Measurements from ENCODE around the gene H6PD.

The H6PD gene

DNA sequence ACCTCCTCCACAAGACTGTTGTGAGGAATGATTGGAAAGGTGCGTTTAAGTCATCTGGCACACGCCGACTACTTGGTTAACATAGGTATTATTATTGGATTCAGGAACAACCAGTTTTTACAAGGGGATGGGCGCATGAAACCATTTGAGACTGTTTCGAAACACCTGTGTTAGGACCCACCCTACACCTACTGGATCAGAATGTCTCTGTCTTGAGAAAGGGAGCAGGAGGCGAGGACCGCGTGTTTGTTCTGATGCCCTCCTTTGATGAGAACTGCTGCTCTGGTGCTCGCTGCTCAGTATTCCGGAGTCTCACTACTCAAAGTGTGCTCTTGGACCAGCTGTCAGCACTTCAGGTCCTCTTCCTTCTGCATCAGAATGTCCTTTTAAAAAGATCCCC is 7.3 kb downstream of the H6PD start:
- no peak for DNase-seq

DNA sequence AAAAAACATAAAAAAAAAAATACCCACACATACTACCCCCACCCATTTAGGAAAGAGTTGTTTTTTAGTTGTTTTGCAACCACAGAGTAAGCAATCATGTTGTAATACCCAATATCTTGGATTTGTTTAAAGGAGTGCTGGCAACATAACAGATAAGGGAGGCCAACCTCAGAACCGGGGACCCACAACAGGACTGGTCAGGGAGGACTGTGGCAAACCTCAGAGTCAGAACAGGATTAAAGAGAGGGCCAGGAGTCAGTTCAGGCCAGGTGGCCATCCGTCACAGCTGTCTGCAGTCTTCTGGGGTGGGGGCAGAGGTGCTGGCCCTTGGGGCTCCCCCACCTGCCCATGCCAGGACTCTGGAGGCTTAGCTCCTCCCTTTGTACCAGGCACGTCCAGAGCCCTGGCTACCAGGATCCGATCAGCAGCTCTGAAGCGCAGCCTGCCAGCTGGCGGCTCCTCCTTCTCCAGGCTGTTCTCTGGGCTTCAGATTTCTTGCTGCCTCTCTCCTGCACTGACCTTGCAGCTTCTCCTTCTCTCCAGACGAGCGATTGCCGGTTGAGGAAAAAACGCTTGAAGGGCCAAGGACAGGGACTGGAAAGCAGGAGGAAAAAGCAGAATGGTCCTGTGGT is 7.9 kb downstream of the H6PD start:
- DNase-seq: peak; percentile 2

DNA sequence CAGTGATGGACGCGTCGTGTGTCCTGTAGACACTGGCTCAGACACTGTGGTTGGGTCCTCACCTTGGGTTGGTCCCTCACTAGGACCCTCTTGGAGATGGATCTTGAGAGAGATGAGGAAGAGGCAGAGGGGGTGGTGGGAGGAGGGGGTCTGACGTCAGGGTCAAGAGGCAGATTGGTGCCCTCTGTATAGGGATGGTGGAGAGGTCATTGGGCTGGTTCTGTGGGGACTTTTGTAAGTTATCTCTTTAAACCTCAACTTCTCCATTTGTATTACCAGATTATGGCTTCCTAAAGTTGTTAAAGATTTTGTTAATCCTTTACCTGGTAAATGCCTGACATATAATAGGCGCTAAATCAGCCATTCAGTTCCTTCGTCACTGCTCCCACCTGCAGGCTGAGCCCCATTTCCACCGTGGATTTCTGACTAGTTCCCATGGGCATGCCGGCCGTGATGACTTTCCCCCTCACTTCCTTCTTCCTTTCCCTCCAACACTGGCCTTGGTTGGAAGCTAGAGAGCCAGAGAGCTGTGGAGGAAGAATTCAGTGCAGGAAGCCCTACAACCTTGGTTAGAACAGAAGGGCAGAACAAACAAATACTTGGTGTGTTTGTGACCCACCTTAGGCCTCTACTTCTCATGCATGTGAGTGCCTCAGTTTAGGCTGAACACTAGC is 8.6 kb downstream of the H6PD start:
- DNase-seq: peak; percentile 12

DNA sequence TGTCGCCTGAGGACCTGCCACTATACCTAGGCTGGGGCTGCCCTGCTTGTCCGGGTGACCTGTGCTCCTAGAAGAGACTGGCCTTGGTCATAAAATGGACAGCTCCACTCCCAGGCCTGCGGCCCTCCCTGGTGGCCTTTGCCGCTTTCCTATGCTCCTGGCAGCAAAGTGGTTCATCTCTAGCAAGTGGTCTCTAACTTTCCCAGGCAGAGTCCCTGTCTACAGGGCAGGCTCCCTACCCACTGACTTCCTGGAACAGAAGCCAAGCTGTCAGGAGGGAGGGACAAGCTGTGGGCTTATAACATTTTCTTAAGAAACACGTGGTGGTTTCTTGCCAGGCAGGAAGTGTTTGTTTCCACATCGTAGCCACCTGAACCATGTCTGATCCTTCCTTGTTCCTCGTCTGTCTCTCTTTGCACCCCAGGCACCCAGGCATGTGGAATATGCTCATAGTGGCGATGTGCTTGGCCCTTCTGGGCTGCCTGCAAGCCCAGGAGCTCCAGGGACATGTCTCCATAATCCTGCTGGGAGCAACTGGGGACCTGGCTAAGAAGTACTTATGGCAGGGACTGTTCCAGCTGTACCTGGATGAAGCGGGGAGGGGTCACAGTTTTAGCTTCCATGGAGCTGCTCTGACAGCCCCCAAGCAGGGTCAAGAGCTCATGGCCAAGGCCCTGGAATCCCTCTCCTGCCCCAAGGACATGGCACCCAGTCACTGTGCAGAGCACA is 10.1 kb downstream of the H6PD start:
- DNase-seq: no peak

DNA sequence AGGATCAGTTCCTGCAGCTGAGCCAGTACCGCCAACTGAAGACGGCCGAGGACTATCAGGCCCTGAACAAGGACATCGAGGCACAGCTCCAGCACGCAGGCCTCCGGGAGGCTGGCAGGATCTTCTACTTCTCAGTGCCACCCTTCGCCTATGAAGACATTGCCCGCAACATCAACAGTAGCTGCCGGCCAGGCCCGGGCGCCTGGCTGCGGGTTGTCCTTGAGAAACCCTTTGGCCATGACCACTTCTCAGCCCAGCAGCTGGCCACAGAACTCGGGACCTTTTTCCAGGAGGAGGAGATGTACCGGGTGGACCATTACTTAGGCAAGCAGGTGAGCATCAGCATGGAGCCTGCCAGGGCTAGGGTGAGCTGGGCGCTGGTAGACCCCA is 10.7 kb downstream of the H6PD start:
- no peak for DNase-seq

DNA sequence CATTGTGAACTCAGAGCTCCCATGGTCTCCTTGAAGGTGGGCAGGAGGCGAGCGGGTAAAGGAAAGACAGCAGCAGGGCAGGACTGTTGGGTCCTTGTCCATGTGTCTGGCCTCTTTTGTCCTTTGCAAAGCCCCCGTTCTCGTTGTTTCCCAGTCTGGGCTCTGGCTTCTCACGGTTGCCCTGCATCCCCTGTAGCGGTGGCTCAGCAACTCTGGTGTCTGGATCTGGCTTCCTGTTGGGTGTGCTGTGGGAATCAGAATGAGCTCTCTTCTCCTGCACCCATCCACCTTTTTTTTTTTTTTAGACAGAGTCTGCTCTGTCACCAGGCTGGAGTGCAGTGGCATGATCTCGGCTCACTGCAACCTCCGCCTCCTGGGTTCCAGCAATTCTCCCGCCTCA is 11.1 kb downstream of the H6PD start:
- no peak for DNase-seq

DNA sequence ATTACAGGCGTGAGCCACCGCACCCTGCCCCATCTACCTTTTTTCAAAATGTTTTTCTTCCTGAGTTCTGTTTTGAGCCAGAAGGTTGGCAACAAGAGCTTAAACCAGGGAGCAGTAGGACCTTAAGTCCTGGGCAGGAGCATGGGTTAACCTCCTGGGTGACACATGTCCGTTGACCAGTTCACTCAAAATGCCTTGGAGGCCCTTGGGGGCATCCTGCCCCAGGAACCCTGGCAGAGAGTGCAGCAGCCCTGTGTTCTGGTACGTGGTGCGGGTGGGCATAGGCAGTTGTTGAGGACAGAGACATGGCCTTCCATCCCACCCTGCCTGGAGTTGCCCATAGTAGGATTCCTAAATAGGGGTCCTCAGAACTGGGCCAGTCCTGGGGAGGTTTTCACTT is 11.6 kb downstream of the H6PD start:
- DNase-seq: no peak

DNA sequence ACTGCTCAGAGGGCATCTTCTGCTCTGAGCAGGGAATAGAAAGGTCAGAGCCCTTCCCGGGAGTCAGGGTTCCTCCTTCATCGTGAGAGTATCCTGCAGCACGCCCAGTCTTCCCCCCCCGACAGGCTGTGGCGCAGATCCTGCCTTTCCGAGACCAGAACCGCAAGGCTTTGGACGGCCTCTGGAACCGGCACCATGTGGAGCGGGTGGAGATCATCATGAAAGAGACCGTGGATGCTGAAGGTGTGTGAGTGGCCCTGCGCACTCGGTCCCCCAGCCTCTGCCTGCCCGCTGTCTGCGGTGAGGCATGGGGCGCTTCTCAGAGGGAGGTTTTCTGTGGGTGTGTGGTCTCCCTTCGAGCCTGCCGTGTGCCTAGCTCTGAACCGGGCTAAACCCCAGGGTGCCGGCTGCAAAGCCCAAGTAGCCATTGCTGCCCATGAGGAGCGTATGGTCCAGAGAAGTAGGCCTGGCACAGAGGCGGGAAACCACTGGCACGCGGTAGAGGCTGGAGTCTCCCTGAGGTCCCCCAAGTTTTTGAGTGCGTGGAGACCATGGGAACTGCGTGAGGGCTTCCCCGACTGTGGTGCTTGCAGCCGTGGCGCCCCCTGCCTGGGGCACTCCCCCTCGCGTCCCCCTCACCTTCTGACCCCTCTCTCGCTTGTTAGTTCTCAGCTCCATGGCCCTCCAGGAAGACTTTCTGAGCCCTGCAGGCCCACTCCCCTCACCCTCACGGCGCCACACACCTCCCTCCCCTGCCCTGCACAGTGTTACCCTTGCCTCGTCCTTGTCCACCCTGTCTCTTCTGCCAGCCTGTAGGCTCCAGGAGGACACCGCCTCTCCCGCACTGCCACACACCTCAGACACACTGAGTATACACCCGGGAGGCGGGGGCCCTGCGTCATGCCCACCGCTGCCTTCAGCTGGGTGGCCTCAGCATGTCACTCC is 12.5 kb downstream of the H6PD start:
- no peak for DNase-seq

DNA sequence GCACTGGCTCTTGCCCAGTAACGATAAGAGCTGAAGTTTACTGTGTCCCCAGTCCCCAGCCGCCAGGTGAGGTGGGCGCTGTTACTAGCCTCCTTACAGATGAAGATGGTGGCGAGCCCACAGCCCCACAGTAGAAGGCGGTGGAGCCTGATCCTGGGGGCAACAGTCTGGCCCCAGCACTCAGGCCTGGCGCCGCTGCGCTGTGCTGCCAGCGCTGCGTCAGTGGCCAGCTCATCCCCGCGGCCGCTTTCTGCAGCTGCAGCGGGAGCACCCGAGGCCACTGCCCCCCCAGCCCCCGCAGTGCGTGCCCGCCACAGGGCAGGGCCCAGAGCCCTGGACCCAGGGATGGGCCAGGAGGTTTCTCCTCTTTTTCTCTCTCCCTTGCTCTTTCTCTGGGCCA is 13.3 kb downstream of the H6PD start:
- DNase-seq: no peak

DNA sequence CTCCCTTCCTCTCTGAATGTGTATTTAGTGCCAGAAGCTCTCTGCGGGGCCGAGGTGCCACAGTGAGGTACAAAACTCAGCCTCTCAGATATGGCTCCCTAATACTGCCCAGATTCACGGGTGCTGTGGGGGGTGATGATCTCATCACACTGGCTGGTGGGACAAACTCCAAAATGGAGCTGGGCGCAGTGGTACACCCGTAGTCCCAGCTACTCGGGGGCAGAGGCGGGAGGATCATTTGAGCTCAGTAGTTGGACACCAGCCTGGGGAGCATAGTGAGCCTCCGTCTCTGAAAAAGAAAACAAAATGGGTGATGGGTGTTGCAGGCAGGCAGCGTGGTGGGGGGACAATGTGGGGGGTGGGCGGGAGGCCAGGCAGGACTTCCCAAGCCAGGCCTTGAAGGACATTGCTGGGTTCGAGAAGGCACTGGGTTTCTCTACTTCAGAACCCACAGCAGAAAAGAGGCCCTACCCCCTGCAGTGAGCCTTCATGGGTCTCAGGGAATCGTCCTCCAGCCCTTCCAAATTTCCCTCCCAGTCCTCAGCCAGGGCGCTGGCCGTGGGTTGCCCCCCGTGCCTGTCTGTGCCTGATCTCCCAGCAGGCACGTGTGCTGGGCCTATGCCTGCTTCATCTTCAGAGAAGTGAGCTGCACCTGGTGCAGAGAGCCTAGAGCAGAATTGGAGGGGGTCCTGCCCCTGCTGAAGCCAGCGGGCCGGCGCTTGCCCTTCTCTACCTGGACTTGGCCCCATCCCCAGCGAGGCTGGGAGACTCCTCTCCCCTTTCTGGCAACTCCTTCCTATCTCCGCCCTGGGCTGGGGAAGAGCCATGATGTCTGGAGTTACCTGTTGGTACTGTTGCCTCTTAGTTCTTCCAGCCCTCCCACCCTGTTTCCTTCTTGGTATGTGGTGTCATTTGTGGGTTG is 14.0 kb downstream of the H6PD start:
- DNase-seq: no peak

DNA sequence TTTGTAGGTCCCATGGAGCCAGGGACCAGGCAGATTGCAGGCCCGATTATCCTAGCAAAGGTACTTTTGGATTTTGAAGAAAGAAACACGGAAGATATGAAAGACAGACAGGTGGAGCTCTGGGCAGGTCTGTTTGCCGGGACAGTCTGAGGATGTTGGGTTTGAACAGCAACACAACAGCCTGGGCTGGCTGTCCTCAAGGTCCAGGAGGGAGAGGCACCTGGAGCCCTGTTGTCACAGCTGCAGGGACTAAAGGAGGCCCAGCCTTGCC is 14.6 kb downstream of the H6PD start:
- DNase-seq: no peak

DNA sequence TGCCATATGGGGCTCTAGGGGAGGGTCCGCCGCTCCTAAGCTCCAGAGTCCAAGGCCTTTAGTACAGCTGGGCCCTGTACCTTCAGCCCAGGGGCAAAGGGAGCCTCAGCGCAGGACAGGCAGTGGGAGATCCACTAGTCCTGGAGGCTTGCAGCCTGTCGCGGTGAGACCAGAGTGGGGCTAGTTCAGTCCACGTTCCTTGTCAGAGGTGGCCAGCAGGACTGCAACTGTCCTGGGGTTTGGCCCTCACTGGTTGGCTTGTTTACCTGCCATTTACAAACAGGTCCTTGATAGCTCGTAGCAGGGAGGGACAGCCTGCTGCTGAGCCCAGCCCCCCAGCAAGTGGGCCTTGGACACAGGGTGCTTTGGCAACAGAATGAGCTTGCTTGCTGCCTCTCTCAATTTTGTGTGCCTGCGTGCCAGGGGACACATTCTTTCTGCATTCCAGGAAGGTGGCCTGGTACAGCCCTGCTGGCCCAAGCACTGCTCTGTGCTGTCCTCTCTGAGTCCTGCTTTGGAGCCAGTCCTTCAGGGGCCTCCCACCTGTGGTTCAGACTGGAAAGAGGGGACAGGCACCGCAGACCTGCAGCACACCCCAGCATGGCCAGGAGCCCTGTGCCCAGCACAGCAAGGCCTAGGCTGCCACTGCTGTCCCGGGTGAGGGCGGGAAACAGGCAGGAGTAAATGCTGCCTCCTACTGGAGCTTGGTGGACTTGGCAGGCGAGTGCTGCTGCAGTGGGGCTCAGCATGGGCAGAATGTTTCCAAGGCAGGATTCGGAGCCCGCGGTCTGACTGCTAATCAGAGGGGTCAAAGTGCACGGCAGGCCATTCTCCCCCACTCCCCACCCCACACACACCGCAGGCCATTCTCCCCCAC is 15.2 kb downstream of the H6PD start:
- no peak for DNase-seq

DNA sequence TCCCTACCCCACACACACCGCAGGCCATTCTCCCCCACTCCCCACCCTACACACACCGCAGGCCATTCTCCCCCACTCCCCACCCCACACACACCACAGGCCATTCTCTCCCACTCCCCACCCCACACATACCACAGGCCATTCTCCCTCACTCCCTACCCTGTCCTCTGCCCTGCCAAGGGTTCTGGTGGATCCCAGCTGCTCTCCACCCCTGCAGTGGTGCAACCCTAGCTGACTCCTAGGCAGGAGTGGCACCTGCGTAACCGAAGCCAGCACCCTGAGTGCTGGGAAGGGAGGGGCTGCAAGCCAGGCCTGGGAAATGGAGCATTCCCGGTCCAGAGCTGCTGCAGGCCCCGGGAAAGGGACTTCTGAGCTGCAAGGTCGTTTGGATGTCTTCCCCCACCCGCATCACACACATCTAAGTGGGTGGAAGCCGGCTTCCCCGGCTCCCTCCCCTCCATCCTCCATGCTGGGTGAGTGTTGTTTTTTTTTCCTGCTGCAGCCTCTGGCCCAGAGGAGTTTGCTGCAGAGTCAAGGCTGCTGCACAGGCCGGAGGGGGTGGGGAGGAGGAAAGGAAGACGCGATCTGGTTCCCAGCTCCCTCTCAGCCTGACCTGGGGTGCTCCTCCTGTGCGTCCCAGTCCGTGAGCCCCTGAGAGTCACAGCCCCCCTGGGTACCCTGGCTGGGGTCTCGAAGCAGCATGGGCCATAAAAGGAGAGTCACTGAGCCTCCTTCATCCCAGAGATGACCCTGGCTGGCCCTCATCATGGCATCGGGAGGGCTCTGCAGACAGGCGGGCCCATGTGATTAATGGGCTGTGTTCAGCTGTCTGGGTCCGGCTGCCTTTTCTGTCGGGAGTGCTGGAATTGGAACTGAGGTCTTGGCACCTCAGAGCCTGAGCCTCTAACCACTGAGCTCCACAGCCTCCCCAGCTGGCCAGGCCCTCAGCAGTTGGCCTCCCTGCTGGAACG is 16.1 kb downstream of the H6PD start:
- DNase-seq: no peak

DNA sequence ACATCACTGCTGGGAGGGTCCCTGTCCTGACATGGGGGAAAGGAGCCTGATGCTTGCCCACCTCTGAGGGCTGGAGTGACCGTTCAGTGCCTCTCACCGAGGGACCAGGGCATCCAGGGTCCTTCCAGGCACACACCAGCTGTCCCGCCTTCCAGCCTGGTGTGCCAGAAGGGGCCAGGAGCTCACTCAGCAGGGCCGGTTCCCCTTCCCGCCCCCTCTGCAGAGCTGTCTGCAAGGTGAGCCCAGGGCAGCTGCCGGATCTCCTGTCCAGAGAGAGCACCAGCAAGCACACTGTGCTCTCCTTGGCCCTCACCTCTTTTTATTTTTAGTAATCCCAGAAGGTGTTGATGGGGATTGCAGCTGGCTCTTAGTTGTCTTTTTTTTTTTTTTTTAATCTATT is 16.9 kb downstream of the H6PD start:
- no peak for DNase-seq

DNA sequence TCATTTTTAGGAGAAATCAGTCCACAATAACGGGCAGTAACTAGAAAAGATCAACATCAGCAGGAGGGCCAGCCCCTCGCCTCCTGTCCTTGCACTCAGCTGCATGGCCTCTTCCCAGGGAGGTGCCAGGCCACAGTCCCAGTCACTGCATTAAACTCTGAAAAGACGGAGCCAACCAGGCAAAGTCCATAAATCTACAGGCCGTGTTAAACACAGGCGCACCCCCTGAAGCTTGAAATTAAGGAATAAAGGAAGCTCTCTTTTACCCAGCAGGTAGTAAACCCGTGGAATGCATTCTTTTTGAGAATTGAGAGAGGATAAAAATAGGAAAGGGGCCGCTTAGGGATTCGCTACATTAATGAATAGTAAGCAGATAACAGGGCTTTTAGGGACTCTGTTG is 18.4 kb downstream of the H6PD start:
- no peak for DNase-seq

DNA sequence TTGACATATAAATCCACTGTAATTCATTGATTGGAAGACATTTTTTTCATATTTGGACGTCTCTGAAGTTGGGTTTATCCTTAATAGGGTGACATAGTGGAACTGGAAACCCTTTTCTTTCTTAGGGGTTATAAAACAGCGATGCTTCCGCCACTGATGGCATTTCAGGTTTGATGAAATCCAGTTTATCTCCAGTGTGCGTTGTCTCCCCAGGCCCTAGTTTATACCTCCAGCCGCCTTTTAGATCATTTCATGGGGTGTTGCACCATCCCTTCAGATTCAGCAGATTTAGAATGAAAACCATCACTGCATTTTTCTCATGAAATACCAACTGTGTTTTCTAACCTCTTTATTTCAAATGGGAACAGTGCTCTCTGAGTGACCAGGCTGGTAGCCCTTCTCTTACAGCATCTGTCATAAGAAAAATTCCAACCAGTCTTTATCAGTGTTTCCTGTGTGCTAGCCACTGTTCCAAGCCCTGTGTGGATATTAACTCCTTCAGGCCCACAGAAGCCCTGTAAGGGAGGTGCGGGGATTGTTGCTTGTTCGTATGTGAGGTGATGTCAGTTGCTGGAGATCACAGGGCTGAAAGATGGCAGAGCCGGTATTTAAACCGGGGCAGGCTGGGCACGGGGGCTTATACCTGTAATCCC is 19.0 kb downstream of the H6PD start:
- no peak for DNase-seq

DNA sequence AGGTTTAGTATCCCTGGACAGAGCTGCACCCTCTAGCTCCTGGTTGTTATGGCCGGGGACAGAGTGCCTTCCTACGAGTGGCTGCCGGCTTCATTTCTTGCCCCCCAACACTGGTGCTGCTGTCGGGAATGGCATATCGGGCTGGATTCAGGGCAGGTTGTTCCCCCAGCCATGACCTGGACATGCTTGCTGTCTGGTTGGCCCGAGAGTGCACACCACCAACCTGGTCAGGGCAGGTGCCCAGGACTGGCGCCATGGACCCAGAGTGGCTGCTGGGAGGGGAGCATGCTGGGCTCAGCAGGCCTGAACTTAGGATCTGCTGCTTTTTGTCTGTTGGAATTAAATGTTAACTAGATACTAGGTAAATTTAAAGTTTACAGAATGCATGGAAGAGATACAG is 21.8 kb downstream of the H6PD start:
- no peak for DNase-seq

DNA sequence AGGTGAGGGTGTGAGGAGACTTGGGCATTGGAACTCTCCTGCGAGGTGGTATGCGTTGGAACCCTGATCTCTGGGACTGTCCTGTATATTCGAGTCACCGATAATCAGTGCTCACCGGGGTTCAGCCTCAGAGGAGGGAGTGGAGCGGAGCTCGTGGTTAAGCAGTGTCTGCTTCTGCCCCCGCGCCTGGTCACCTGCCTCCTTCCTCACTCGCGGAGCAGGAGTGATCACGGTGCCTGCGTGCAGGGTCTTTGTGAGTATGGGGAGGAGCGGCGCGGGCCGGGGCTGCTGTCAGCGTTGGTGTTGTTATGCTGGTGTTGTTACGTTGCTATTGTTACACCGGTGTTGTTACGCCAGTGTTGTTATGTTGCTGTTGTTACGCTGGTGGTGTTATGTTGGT is 23.3 kb downstream of the H6PD start:
- no peak for DNase-seq

DNA sequence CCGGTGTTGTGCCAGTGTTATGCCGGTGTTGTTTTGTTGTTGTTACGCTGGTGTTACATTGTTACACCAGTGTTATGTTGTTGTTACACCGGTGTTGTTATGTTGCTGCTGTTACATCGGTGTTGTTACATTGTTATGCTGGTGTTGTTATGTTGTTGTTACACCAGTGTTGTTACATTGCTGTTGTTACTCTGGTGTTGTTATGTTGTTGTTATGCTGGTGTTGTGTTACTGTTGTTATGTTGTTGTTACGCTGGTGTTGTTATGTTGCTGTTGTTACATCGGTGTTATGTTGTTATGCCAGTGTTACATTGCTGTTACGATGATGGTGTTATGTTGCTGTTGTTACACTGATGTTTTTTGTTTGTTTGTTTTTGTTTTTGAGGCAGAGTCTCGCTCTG is 24.1 kb downstream of the H6PD start:
- DNase-seq: no peak

Measured in CD4-positive, alpha-beta T cell treated with Interleukin-15 for 1 hour (primary cell).